ENCODE measurements around the gene PPP1R9B. TPM values are rescaled to one million over a fixed set of nuclear protein-coding genes. Genes with fewer than 3 reads are reported as not detected.

The PPP1R9B gene
- total RNA-seq, 1 experiment from 2014 or later, result 34.8 TPM

GRCh38 chr17:50113624-50114320 is 36.7 kb downstream of the PPP1R9B start:
- H3K36me3 Mint-ChIP-seq (ENCODE audit: insufficient read depth, unreplicated experiment), result peaks cover 10% of the 10 kb centered on the region
- no TSS peak for BruUV-seq (replicated peaks)
- H3K9me3 Mint-ChIP-seq (ENCODE audit: unreplicated experiment), result no peaks in the 10 kb centered on the region
- H3K27ac Mint-ChIP-seq (ENCODE audit: low read depth, unreplicated experiment), result no peak overlapping the region
- DNase-seq (ENCODE audit: unreplicated experiment), result no peak
- ChIA-PET CTCF (interaction anchor here (0.5 to 3.2 kb wide), 6 partner anchors 10 to 810 kb away, joined by 3 to 12 read pairs (median 4); partner anchors contain the start of gene PDK2), POLR2A (interaction anchor here (1.3 kb wide), 1 partner anchor 40 kb away, joined by 5 read pairs; no protein-coding TSS in a partner anchor)
- no peak for TF ChIP-seq CTCF (IDR thresholded peaks at IDR 0.05; ENCODE audit: unreplicated experiment)
- peaks cover 2% of the 10 kb centered on the region for H3K4me1 Mint-ChIP-seq (ENCODE audit: insufficient read depth, unreplicated experiment)
- intact Hi-C loops (cut with micrococcal nuclease), result no loop called here
- peaks cover 10% of the 10 kb centered on the region for H3K27me3 Mint-ChIP-seq (ENCODE audit: insufficient read depth, unreplicated experiment)
- H3K4me3 Mint-ChIP-seq (ENCODE audit: unreplicated experiment), result no peak overlapping the region

- DNase-seq (ENCODE audit: unreplicated experiment), result no peak
- TF ChIP-seq CTCF (IDR thresholded peaks at IDR 0.05; ENCODE audit: unreplicated experiment), result no peak
- BruUV-seq (replicated peaks), result no TSS peak
- Mint-ChIP-seq H3K4me3 (ENCODE audit: unreplicated experiment) (no peak overlapping the region), H3K27me3 (ENCODE audit: insufficient read depth, unreplicated experiment) (no peaks in the 10 kb centered on the region), H3K27ac (ENCODE audit: low read depth, unreplicated experiment) (no peak overlapping the region), H3K9me3 (ENCODE audit: unreplicated experiment) (no peaks in the 10 kb centered on the region), H3K4me1 (ENCODE audit: insufficient read depth, unreplicated experiment) (peaks cover 13% of the 10 kb centered on the region), H3K36me3 (ENCODE audit: insufficient read depth, unreplicated experiment) (peaks cover 10% of the 10 kb centered on the region)
- intact Hi-C loops (cut with micrococcal nuclease), result no loop called here
- ChIA-PET CTCF (interaction anchor here (0.6 to 1.4 kb wide), 3 partner anchors 15 to 48 kb away, joined by 3 to 7 read pairs (median 3); partner anchors contain the start of gene PDK2), POLR2A (interaction anchor here (1.1 to 1.3 kb wide), 2 partner anchors 13 to 41 kb away, joined by 3 to 5 read pairs; no protein-coding TSS in a partner anchor)
These were observed 37.8 kb downstream of the PPP1R9B start for GRCh38 chr17:50112694-50113093.

GRCh38 chr17:50111673-50112655 is 38.5 kb downstream of the PPP1R9B start:
- TF ChIP-seq CTCF (IDR thresholded peaks at IDR 0.05; ENCODE audit: unreplicated experiment), result no peak
- no peaks in the 10 kb centered on the region for H3K9me3 Mint-ChIP-seq (ENCODE audit: unreplicated experiment)
- DNase-seq (ENCODE audit: unreplicated experiment), result no peak
- BruUV-seq (replicated peaks), result no TSS peak
- intact Hi-C loops (cut with micrococcal nuclease), result no loop called here
- no peaks in the 10 kb centered on the region for H3K27me3 Mint-ChIP-seq (ENCODE audit: insufficient read depth, unreplicated experiment)
- no peak overlapping the region for H3K27ac Mint-ChIP-seq (ENCODE audit: low read depth, unreplicated experiment)
- no peak overlapping the region for H3K4me3 Mint-ChIP-seq (ENCODE audit: unreplicated experiment)
- peaks cover 20% of the 10 kb centered on the region for H3K4me1 Mint-ChIP-seq (ENCODE audit: insufficient read depth, unreplicated experiment)
- ChIA-PET POLR2A (interaction anchor here (1.1 kb wide), 1 partner anchor 13 kb away, joined by 3 read pairs; no protein-coding TSS in a partner anchor), CTCF (interaction anchor here (0.6 to 1.4 kb wide), 2 partner anchors 17 to 59 kb away, joined by 4 to 7 read pairs; partner anchors contain the start of gene PDK2)
- peaks cover 10% of the 10 kb centered on the region for H3K36me3 Mint-ChIP-seq (ENCODE audit: insufficient read depth, unreplicated experiment)
